Glutamatergic neuron (in vitro differentiated cells): ENCODE data around the gene C4A. TPM values are rescaled to one million over a fixed set of nuclear protein-coding genes. Genes with fewer than 3 reads are reported as not detected.
"Not testable (repeated sequence)": the region's sequence is repeated elsewhere in the genome, so short reads cannot be mapped to it uniquely, and the experiment has no call there.

ENCODE experiments used
- DNase-seq: peaks from one replicate; pipeline ENCODE4 v3.0.0; 2022
- H3K27ac Mint-ChIP-seq: one replicate; pipeline ENCODE4 v1.8.0; 2020; ENCODE audit warnings: mild to moderate bottlenecking, mixed read lengths, inconsistent platforms; ENCODE audit not compliant: unreplicated experiment
- H3K27me3 Mint-ChIP-seq: one replicate; pipeline ENCODE4 v1.8.0; 2020; ENCODE audit warnings: mild to moderate bottlenecking, moderate library complexity, mixed read lengths, inconsistent platforms; ENCODE audit not compliant: unreplicated experiment
- H3K36me3 Mint-ChIP-seq: one replicate; pipeline ENCODE4 v1.8.0; 2020; ENCODE audit warnings: mild to moderate bottlenecking, mixed read lengths, inconsistent platforms; ENCODE audit not compliant: unreplicated experiment
- H3K4me1 Mint-ChIP-seq: one replicate; pipeline ENCODE4 v1.8.0; 2020; ENCODE audit warnings: mild to moderate bottlenecking, low read depth, mixed read lengths, inconsistent platforms; ENCODE audit not compliant: unreplicated experiment
- H3K4me3 Mint-ChIP-seq: one replicate; pipeline ENCODE4 v1.8.0; 2020; ENCODE audit warnings: mild to moderate bottlenecking, mixed read lengths, inconsistent platforms; ENCODE audit not compliant: unreplicated experiment
- H3K9me3 Mint-ChIP-seq: one replicate; pipeline ENCODE4 v1.8.0; 2020; ENCODE audit warnings: mild to moderate bottlenecking, moderate library complexity, mixed read lengths, inconsistent platforms; ENCODE audit not compliant: unreplicated experiment
- microRNA-seq: library from miRNA; unstranded; fragments of <30 nt; microRNA quantifications from one replicate; pipeline ENCODE4, GENCODE V29; 2020; ENCODE audit not compliant: unreplicated experiment
- total RNA-seq: library from RNA; stranded (reverse); fragmentation: NEBNext Ultra II Directional; extraction: Animal tissue kit (Norgen Biotek cat#: 25700); gene quantifications from one replicate; pipeline ENCODE4 v1.2.1, GENCODE V29; 2021; ENCODE audit not compliant: unreplicated experiment
- TF ChIP-seq, protein P1 (sequence below): fragments of 200-600 bp; sonication (generic); IDR thresholded peaks from one replicate; pipeline ENCODE4 v1.5.0; 2021; ENCODE audit not compliant: partially characterized antibody, unreplicated experiment

C4A gene
- total RNA-seq, 1 donor from 2014 or later = 9.3 TPM

- Mint-ChIP-seq H3K9me3 (no peaks in the 10 kb centered on the region), H3K36me3 (no peaks in the 10 kb centered on the region), H3K27me3 (peaks cover 9% of the 10 kb centered on the region), H3K4me3 (no peak overlapping the region), H3K4me1 (no peaks in the 10 kb centered on the region), H3K27ac (no peak overlapping the region)
- DNase-seq = no peak
- TF ChIP-seq, protein P1, sequence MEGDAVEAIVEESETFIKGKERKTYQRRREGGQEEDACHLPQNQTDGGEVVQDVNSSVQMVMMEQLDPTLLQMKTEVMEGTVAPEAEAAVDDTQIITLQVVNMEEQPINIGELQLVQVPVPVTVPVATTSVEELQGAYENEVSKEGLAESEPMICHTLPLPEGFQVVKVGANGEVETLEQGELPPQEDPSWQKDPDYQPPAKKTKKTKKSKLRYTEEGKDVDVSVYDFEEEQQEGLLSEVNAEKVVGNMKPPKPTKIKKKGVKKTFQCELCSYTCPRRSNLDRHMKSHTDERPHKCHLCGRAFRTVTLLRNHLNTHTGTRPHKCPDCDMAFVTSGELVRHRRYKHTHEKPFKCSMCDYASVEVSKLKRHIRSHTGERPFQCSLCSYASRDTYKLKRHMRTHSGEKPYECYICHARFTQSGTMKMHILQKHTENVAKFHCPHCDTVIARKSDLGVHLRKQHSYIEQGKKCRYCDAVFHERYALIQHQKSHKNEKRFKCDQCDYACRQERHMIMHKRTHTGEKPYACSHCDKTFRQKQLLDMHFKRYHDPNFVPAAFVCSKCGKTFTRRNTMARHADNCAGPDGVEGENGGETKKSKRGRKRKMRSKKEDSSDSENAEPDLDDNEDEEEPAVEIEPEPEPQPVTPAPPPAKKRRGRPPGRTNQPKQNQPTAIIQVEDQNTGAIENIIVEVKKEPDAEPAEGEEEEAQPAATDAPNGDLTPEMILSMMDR = no peak
These were observed 65.6 kb downstream of the C4A start for GRCh38 chr6:32047539-32047854.

DNA sequence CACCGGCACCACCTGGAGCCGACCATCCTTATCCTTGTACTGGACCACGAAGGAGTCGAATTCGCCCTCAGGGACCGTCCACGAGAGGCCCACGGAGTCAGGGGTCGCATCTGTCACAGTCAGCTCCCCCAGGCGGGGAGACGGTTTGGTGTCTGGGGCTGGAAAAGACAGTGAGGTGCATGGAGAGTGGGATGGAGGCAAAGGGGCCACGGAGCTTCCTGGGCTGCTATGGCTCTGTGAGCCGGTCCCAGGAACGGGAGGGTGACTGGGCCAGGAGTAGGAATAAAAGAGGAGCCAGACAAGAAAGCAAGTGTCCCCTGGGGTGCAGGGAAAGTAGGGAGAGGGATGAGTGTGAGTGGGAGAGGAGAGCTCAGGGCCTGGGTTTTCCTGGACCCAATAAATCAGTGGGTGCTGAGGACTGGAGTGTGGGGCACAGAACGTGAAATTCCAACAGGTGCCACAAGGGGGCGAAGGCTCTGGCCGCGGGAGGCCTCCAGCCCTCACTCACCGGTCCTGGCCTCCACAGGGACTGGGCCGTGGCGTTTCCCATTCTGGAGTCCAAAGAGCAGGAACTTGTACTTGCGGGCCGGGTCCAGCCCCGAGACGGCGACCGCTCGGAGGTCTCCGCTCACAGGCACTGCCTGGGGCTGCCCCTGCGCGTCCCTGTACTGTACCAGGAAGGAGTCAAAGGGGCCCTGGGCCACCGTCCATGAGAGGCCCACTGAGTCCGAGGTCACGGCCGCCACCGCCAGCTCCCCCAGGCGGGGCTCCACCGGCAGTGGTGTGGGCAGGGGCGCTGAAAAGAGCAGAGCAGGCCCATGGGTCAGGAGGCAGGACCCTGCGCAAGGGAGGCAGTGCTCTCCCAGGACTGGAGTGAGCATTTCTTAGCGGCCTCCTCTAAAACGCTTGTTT, 66.3 kb downstream of the C4A start:
- Mint-ChIP-seq H3K4me1 (no peaks in the 10 kb centered on the region), H3K4me3 (peak overlapping the region; percentile 49), H3K9me3 (no peaks in the 10 kb centered on the region), H3K36me3 (no peaks in the 10 kb centered on the region), H3K27ac (no peak overlapping the region), H3K27me3 (peaks cover 9% of the 10 kb centered on the region)
- peak; percentile 80 for DNase-seq
- TF ChIP-seq, protein P1 = peak; percentile 96

DNA sequence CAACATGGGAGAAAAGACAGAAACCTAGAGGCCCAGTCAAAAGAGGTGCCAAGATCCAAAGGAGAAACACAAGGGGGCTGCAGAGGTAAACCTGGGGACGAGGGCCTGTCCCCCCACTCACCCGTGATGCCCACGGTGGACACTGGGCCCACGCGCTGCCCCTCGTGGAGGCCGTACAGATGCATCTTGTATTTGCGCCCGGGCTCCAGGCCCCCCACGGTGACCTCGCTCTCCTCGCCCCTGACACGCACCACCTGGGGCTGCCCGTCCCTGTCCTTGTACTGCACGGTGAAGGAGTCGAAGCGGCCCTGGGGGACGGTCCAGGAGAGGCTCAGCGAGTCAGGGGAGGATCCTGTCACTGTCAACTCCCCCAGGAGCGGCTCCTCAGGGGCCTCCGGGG, 67.3 kb downstream of the C4A start:
- H3K27me3 Mint-ChIP-seq, DNase-seq, H3K36me3 Mint-ChIP-seq, H3K4me3 Mint-ChIP-seq, H3K4me1 Mint-ChIP-seq, H3K27ac Mint-ChIP-seq, H3K9me3 Mint-ChIP-seq: not testable (repeated sequence)

DNA sequence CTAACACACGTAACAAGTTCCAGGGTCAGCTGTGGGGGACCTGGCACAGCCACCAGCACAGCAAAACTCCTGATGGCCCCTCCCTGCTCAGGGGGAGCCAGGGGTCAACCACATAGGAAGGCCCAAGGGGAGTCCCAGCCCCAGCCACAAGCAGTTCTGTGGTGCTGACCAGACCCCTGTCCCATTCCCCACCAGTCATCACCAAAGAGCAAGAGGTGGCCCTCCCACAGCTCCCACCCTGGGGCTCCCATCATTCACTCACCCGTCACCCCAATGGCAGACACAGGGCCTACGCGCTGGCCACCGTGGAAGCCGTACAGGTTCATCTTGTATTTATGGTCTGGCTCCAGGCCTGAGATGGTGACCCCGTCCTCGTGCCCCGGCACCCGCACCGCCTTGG, 67.9 kb downstream of the C4A start:
- not testable (repeated sequence) for H3K36me3 Mint-ChIP-seq, H3K9me3 Mint-ChIP-seq, DNase-seq, H3K4me3 Mint-ChIP-seq, H3K4me1 Mint-ChIP-seq, H3K27ac Mint-ChIP-seq
- H3K27me3 Mint-ChIP-seq = peaks cover 11% of the 10 kb centered on the region

GRCh38 chr6:32050562-32050961, 68.7 kb downstream of the C4A start:
- no peak overlapping the region for H3K27ac Mint-ChIP-seq

More at GRCh38 chr6:32050562-32050961, 68.7 kb downstream of the C4A start:
- H3K4me1 Mint-ChIP-seq = no peaks in the 10 kb centered on the region
- H3K36me3 Mint-ChIP-seq = no peaks in the 10 kb centered on the region
- H3K27me3 Mint-ChIP-seq = peaks cover 11% of the 10 kb centered on the region
- DNase-seq = peak; percentile 5
- H3K4me3 Mint-ChIP-seq = no peak overlapping the region
- H3K9me3 Mint-ChIP-seq = no peaks in the 10 kb centered on the region
- TF ChIP-seq, protein P1 = no peak

Small RNA genes lying within 50 kb of the gene (microRNA-seq; reads per million reads assigned to microRNA genes)
- gene MIR1236 = 3.7 reads per million, percentile 27 among the genes with 10 or more reads in this experiment

Other genes with a start within 250 kb of the C4A start
- gene CLIC1, start 245.5 kb upstream of the C4A start, total RNA-seq = 310 TPM
- gene MSH5, start 242.1 kb upstream of the C4A start, total RNA-seq = 25.7 TPM
- gene SAPCD1, start 219.4 kb upstream of the C4A start, total RNA-seq = 3.7 TPM
- 3.2 TPM for gene VWA7, start 204.7 kb upstream of the C4A start, total RNA-seq
- gene VARS1, start 186.3 kb upstream of the C4A start, total RNA-seq = 204 TPM
- 68.2 TPM for gene LSM2, start 175.1 kb upstream of the C4A start, total RNA-seq
- gene HSPA1L, start 166.8 kb upstream of the C4A start, total RNA-seq = 2.5 TPM
- gene HSPA1A, start 166.5 kb upstream of the C4A start, total RNA-seq = 54.3 TPM
- 93.9 TPM for gene HSPA1B, start 154.3 kb upstream of the C4A start, total RNA-seq
- 40.2 TPM for gene NEU1, start 119.2 kb upstream of the C4A start, total RNA-seq
- gene SLC44A4, start 103.1 kb upstream of the C4A start, total RNA-seq = not detected
- 113 TPM for gene EHMT2, start 84.4 kb upstream of the C4A start, total RNA-seq
- 16.2 TPM for gene ZBTB12, start 80.0 kb upstream of the C4A start, total RNA-seq
- gene C2, start 54.3 kb upstream of the C4A start, total RNA-seq = not detected
- not detected for gene CFB, start 36.0 kb upstream of the C4A start, total RNA-seq
- gene NELFE, start 23.1 kb upstream of the C4A start, total RNA-seq = 52.7 TPM
- 109 TPM for gene SKIC2, start 22.9 kb upstream of the C4A start, total RNA-seq
- 23.8 TPM for gene DXO, start 9.9 kb upstream of the C4A start, total RNA-seq
- gene C4B, start 32.7 kb downstream of the C4A start, total RNA-seq = 6.4 TPM
- gene CYP21A2, start 56.4 kb downstream of the C4A start, total RNA-seq = 0.64 TPM
- gene TNXB, start 127.3 kb downstream of the C4A start, total RNA-seq = 6.0 TPM
- gene ATF6B, start 146.2 kb downstream of the C4A start, total RNA-seq = 79.5 TPM
- 4.7 TPM for gene FKBPL, start 148.2 kb downstream of the C4A start, total RNA-seq
- gene PRRT1, start 169.9 kb downstream of the C4A start, total RNA-seq = 5.1 TPM
- 55.1 TPM for gene PPT2, start 172.1 kb downstream of the C4A start, total RNA-seq
- gene EGFL8, start 182.5 kb downstream of the C4A start, total RNA-seq = 23.0 TPM
- gene AGPAT1, start 194.0 kb downstream of the C4A start, total RNA-seq = 136 TPM
- 103 TPM for gene RNF5, start 196.3 kb downstream of the C4A start, total RNA-seq
- 13.2 TPM for gene AGER, start 202.2 kb downstream of the C4A start, total RNA-seq
- 105 TPM for gene PBX2, start 208.1 kb downstream of the C4A start, total RNA-seq
- 3.2 TPM for gene GPSM3, start 210.6 kb downstream of the C4A start, total RNA-seq
- gene NOTCH4, start 242.0 kb downstream of the C4A start, total RNA-seq = 4.9 TPM